ENCODE measurements around the gene CRAMP1.

Gene CRAMP1

DNA sequence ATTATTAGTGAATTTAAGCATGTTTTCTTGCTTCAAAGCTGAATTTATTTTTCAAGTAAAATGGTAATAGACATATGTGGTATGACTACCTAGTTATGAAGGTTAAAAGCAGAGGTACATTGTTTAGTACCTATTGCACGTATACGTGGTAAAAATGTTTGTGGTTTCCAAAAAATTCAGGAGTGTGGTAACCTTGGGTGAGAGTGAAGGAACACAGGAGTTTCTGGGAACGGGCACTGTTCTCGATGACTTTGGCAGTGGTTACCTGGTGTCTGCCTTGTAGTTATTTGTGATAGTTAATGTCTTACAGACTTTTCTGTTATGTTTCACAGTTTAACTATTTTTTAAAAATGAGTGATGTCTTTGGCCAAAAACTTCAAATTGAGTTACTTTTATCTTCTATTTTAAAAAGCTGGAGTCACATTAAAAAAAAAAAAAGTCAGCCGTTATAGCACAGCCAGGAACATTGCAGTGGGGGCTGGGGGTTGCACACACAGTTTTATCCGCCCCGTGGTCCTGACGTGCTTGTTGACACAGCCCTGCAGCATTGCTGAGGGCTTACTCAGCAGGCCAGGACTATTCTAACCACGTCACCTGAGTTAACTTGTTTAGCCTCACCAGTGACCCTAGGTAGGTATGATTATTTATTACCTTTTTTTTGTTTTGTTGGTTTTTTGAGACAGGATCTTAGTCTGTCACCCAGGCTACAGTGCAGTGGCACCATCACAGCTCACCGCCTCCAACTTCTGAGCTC, 76.8 kb downstream of the CRAMP1 start:
- DNase-seq: no peak

DNA sequence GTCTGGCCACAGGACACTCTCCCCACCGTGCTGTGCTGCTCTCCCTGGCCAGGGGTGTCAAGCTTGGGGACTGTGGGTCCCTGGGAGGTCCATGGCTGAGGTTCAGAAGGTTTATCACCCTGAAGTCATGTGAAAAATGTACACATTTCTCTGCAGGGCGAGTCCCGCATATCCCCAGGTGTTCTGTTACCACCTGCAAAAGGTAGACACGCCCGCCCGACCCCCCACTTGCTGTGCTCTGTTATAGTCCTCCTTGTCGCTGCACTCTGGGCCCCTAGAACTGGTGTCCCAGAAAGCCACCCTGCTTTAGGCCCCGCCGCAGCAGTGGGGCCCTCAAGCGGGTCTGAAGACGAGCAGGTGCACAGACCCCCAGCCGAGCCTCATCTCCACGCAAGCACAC, 77.7 kb downstream of the CRAMP1 start:
- DNase-seq: no peak

DNA sequence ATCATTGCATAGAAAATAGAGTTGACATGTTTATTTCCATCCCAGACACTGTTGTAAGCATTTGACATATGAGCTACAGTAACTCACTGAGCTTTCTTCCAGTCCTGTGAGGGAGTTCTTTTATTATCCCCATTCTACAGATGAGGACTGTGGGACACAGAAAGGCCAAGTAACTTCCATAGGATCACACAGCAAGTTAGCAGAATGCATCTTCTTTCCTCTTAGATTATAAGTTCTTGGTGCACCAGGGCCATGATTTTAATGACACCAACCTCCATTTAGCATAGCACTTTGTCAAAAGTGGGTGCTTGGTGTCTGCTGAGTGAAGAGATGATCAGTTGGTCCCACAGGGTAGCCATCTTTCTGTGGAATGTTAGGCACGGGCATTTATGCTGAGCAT, 78.7 kb downstream of the CRAMP1 start:
- DNase-seq: no peak

DNA sequence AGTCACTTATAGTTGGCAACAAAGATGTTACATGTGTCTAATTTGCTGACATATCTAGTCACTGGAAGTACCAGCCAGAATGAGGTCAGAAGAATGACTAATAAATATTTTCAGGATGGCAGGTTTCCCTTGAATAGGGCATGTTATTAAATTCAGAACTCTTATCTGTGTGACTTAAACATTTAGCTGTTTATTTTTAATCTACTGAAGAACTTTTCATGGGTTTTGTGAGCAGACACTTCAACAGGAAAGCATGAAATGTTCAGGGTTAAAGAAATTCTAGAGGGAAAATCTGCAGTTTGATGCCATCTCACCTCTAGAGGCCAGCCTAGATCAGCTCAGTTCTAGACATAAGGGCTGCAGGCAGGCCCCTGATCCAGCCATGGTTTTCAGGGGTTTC, 79.1 kb downstream of the CRAMP1 start:
- no peak for DNase-seq

DNA sequence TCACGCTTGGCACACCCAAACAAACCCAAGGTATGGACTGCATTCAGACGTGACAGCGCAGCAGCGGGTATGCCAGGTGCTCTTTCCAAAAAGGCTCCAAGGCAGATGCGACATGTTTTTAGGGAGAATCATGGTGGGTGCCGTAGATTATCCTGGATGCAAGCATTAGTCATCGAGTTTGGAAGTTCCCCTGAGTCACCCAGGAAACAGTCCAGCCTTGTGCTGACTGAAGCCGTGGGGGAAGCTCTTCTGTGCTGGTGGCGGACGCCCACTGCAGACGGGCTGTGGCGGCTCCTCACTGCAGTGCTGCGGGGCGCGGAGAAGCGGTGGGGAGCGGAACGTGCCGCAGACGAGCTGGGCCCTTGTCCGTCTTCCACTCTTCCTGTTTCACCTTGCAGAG, 79.8 kb downstream of the CRAMP1 start:
- no peak for DNase-seq

DNA sequence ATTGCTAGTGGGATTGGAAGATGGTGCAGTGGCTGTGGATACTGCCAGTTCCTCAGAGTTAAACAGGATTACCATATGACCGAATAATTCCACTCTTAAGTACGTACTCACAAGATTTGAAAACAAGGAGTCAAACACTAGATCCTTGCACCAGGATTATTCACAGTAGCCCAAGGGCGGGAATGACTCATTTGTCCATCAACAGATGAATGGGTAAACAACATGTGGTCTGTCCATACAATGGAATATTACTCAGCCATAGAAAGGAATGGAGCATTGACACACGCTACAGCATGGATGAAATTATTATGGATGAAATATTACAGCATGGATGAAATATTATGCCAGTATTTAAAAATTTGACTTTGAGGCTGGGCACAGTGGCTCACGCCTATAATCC, 84.7 kb downstream of the CRAMP1 start:
- no peak for DNase-seq

DNA sequence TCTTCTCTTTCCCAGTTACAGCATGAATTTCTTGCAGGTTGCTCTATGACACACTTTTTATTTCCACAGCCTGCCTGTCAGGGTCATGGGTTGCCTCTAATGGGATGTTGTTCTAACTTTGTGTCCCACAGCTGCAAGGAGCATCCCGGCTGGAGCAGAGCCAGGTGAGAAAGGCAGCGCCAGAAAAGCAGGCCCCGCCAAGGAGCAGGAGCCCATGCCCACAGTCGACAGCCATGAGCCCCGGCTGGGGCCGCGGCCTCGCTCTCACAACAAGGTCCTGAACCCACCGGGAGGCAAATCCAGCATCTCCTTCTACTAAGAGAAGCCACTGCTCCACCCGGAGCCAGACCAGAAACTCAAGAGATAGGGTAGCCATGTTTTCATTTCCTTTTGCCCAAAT, 86.5 kb downstream of the CRAMP1 start:
- no peak for DNase-seq

DNA sequence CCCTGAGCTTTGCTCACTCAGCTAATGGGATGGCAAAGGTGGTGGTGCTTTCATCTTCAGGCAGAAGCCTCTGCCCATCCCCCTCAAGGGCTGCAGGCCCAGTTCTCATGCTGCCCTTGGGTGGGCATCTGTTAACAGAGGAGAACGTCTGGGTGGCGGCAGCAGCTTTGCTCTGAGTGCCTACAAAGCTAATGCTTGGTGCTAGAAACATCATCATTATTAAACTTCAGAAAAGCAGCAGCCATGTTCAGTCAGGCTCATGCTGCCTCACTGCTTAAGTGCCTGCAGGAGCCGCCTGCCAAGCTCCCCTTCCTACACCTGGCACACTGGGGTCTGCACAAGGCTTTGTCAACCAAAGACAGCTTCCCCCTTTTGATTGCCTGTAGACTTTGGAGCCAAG, 88.1 kb downstream of the CRAMP1 start:
- DNase-seq: no peak

DNA sequence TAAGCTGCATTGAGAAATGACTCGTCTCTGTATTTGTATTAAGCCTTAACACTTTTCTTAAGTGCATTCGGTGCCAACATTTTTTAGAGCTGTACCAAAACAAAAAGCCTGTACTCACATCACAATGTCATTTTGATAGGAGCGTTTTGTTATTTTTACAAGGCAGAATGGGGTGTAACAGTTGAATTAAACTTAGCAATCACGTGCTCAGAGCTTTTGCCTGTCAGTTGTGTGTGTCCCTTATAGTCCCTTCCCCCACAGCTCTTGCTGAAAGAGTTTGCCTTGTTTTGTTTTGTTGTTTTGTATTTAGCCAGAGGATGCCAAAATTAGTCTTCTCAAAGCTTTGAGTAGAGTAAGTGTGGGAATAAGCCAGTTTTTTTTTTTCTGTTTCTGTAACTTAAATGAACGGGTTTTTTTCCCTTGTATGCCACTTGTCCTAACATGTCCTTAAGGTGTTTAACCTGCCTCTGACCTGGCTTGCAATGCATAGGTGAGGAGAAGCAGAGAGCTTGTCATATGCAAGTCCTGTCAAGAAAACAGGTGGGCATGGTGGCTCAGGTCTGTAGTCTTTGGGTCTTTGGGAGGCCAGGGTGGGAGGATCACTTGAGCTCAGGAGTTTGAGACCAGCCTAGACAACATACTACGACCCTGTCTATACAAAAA, 89.2 kb downstream of the CRAMP1 start:
- no peak for DNase-seq

DNA sequence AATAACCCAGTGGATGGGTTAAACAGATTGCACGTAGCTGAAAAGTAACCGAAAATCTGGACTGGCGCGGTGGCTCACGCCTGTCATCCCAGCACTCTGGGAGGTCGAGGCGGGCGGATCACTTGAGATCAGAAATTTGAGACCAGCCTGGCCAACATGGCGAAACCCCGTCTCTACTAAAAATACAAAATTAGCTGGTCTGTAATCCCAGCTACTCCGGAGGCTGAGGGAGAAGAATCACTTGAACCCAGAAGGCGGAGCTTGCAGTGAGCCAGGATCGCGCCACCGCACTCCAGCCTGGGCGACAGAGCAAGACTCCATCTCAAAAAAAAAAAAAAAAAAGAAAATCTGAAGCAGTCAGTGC, 93.1 kb downstream of the CRAMP1 start:
- DNase-seq: peak; percentile 53

DNA sequence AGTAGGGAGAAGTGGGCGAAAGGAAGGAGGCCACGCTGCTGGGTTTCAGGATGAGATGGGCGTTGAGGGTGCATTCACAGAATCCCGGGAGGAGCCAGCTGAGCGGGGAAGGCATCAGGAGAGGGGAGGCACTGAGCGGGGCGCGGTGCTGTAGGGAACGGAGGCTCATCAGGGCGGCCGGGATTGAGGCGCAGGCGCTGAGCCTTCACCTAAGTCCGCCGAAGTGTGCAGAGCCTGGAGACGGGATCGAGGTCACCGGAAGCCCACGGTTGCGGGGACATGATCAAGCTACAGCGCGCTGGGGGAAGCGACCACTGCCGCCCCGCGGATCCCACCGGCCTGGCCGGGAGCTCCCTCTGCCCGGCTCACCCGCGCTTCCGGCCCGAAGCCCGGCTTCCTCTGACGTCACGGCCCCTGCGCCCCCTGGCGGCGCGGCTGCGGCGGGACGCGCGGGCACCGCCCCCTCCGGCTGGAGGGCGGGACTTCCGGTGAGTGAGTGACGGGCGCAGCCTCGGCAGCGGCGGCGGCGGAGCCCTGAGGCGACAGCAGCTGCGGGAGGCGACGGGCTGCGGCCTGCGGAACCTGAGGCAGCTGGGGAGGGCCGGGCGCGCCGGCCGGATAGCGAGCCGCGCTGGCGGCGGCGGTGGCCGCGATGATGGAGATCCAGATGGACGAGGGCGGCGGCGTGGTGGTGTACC, 93.7 kb downstream of the CRAMP1 start, which contains the start of gene MAPK8IP3:
Gene MAPK8IP3, plus strand, starts transcription at position 508 of the 698 bp plus-strand sequence. Its CDS starts 145 bp downstream, at position 653.
- peak; percentile 97 for DNase-seq

DNA sequence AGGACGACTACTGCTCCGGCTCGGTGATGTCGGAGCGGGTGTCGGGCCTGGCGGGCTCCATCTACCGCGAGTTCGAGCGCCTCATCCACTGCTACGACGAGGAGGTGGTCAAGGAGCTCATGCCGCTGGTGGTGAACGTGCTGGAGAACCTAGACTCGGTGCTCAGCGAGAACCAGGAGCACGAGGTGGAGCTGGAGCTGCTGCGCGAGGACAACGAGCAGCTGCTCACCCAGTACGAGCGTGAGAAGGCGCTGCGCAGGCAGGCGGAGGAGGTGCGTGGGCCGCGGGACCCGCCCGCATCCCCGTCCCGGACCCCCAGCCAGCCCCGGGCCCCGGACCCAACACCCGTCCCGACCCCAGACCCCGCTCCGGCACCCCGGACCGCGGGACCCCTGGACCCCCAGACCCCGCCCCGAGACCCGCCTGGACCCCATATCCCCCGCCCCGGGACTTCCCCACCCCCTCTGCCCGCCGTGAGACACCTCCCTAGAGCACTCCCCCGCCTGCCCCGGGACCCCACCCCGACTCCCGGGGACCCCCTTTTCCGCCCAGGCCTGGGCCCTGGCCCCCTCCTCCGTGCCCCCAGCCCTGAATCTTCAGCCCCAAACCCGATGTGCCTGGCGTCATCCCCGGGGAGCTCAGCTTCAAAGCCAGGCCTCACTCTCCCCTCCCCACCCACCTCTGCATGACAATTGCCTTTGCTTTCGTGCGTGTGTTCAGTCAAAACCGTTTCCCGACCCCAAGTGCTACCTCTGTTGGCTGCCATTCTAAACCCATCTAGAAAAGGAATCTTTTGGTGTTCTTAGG, 94.4 kb downstream of the CRAMP1 start:
- peak; percentile 25 for DNase-seq

DNA sequence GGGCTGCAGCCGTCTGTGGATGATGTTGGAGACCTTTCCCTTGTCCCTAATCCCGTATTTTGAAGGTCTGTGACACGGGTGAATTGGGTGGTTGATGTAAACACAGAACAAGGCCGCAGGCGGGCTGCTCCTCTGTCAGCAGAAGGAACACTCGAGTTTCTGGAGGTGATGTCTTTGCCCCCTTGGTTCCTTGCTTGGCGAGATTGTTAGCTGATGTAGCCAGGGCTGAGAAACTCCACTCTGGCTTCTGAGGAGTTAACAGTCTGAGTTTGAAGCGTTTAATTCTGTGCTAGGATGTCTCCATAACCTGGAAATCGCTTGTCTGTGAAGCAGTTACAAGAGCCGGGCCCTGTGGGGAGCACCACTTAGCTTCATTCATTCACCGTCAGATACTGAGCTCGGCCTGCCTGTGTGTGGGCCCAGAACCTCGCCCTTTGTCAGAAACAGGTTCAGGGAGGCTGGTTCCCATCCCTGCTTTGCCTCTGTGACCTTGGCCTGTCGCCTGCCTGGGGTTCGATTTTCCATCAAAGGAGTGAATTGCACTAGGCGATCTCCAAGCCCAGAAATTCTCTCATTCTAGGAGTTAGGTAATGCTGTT, 95.1 kb downstream of the CRAMP1 start:
- DNase-seq: peak; percentile 22

DNA sequence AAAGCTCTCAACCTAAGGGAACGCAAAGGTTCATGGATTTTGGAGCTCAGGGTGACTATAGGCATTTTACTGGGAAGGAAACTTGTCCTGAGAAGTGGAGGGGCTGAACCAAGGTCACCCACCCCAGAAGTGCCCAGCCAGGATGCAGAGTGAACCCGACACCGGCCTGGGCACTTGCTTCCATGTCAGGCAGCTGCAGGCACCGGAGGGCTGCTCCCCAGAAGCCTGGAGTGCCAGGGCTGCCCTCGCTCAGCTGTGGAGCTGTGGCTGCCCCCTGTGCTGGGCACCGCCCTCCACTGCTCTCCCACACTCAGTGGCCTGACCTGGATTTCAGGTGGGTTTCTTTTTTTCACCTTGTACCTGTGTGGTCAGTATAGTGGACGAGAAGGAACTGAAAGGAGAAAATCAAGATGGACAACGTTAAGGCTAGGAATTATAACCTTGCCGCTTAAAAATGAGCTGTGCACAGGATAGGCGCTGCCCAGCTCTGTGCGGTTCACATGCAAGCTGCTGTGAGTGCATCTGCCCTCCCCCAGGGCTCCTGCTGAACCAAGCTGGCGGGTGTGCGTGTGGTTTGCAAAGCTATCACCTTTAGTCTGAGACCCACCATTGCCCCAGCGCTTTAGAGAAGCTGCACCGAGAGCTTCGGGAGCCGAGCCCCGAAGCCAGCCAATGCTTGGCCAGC, 96.1 kb downstream of the CRAMP1 start:
- DNase-seq: no peak

DNA sequence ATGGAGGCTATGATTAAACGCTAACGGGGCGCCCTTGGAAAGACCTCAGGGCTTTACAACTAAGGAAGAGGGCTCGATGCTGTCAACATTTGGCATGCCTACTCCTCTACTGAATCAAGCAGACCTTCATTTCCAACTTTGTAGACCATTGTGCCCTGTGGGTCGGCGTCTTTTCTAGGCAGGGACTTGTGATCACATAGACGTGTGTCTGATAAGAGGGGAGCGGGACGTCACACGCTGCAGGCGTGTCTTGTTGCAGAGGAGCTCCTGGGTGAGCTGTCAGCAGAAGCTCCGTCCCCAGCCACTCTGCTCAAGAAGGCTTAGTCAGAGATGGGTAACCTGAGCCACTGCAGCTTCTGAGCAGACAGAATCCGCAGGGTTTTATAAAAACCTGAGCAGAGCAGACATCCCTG, 96.6 kb downstream of the CRAMP1 start:
- no peak for DNase-seq

DNA sequence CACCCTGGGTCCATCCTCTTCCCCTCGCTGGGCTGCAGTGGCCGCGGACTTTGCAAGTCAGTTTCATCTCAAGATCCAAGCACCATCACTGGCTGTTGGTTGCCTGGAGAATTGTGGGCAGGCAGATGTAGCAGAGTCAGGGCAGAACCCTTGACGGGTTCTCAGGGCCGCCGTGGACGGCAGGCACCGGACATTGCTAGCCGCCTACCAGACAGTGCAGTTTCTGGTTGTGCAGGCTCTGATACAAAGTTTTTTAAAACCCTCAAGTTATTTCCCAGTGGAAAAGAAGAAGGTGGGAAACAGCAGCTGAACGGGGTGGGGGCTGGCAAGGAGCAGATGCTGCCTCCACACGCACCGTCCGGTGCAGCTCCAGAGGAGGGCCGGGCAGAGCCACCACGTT, 97.2 kb downstream of the CRAMP1 start:
- DNase-seq: no peak

DNA sequence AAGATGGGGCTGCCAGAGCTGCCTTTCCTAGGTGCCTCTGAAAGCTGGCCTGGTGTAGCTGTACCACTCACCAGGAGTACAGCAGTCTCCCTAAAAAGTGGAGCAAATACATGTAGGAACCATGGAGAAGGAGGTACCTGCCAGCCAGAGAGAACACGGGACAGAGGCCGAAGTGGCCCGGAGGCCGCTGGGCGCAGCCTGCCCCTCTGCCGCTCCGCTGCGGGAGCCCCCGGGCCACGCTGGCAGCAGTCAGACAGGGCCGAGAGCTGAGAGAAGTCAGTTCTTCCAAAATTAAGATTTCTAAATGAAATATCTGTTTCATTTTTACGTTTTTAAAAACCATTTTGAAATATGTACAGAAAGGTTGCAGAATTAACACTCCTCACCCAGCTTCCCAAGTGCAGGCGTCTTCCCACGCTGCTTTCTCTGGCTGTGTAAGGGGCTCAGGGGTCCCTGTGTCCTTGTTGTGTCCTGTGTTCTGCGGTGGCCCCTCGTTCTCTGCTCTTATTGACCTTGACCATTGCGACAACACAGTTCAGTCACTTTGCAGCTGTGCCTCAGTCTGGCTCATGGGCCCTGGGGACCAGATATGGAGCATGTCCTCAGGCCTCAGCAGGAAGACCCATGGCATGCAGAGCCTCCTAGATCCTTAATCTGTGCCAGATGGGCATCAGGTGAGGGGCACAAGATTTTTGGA, 98.8 kb downstream of the CRAMP1 start:
- DNase-seq: no peak

DNA sequence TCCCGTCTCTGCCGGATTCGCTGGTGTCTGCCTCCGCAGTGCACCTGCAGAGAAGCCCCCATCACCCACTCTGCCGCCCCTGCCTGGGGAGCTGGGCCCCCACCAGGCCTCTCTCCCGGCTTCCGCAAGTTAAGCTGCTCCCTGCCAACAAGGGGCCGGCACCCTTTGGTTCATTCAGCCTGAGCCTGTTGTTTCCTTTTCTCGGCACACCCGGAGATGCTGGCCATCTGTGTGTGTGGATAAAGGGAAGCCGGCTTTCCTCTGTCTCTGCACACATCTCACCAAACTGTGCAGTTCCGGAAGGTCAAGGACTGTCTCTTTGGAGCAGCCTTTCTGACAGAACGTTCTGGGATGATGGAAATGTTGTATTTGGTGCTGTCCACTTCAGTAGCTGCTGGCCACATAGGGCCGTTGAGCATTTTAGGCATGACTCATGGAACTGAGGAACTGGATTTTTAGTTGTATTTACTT, 100.7 kb downstream of the CRAMP1 start:
- no peak for DNase-seq

DNA sequence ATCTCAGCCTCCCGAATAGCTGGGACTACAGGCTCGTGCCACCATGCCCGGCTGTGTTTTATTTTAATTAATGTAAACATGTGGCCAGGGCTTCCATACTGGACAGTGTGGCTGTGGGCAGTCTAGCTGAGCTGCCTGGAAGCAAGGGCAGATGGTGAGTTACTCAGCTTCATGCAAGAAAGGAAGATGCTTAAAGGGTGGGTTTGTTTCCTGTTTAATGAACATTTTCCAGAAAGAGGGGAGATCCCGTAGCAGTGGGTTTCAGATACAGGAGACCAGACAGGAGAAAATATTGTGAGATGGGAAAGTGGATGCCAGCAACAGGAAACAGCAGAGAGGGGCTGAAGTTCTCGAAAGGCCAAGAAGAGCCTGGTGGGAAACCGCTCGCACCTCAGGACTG, 101.2 kb downstream of the CRAMP1 start:
- DNase-seq: no peak

DNA sequence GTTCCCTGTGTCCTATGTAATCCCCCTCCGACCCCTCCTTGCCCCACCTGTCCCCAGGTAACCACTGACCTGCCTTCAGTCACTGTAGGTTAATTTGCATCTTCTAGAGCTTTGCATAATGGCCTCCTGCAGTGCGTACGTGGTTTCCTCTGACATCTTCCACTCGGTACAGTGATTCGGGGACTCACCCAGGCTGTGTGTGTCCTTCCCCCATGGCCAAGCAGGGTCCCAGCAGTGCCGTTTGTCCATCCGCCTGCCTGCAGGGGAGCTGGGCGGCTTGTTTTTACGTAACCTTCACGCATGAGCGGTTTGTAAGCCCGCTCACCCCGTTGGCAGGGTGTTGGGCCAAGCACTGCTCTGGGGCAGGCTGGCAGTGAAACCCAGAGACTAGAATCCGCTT, 101.8 kb downstream of the CRAMP1 start:
- no peak for DNase-seq

DNA sequence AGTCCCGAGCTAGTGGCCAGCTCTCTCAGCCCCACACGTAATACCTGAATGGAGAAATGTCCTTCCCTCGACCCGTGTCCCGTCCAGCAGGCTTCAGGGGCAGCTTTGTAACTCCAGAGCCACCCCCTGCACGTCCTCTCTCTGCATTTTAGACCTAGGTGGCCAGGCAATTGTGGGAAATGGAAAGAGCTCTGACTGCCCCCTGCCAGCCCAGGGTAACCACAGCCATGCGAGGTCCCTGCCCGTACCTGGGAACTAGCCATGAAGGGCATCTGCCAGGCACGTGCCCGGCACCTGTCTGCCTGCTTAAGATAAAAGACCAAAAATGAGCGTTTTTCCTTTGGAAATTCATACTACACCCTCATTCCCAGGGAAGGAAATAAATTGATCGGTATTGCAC, 103.1 kb downstream of the CRAMP1 start:
- no peak for DNase-seq

Data from activated CD4-positive, alpha-beta T cell treated with anti-CD3 and anti-CD28 coated beads, Interleukin-2, Interleukin-6, amounts not matched to agents 100 ng/mL and 50 ng/mL, durations not matched to agents 16 hours and 8 hours (primary cell).